Spleen (tissue), 7 donors: ENCODE measurements around the gene NXPH3.

ENCODE experiments used
- CTCF ChIP-seq, 11 experiments: fragments of 200-600 bp in 7 of 11; fragments of 450-650 bp in 4 of 11; sonication (generic) in 4 of 11; IDR thresholded peaks in 8 of 11; conservative IDR thresholded peaks in 3 of 11; 1 replicate in 7 of 11; 2 replicates in 4 of 11; pipeline versions ENCODE4 v1.4.0 to v1.8.0; 2016 to 2021; ENCODE audit warnings: antibody characterized with exemption in 11 of 11, inconsistent platforms in 4 of 11, mild to moderate bottlenecking in 1 of 11
- POLR2A ChIP-seq, 3 donors: fragments of 450-650 bp; IDR thresholded peaks; one replicate each; pipeline ENCODE4 v1.5.1; 2017; ENCODE audit warnings: antibody characterized with exemption in 3 of 3, mild to moderate bottlenecking in 1 of 3
- POLR2AphosphoS5 ChIP-seq, 3 donors: sonication (generic); formaldehyde crosslinking; IDR thresholded peaks; one replicate each; pipeline ENCODE4 v1.5.1; 2017; ENCODE audit warnings: antibody characterized with exemption in 3 of 3
- donor health status: DM: no; HTN: no; CAD: no; lungs with moderate emphysema.
- donor health status: DM: no; HTN: no; CAD: no.
- donor health status: DM: no; HTN: no; CAD: no.

- no peak for TF ChIP-seq POLR2AphosphoS5 (IDR thresholded peaks at IDR 0.05)
- peak in 1 of 11 experiments; percentile 12 for TF ChIP-seq CTCF (IDR thresholded peaks at IDR 0.05 in 8 of 11, conservative IDR thresholded peaks at IDR 0.05 in 3 of 11)
- TF ChIP-seq POLR2A (IDR thresholded peaks at IDR 0.05): no peak
These were observed 559 bp upstream of the NXPH3 start for GRCh38 chr17:49574945-49575678.
